Upper lobe of left lung (tissue), 4 donors: ENCODE results near the gene THRA.

Experiments used
- EP300 ChIP-seq, 4 donors: sonication (generic); formaldehyde crosslinking; IDR thresholded peaks; one replicate each; pipeline ENCODE4 v1.5.1; 2017; ENCODE audit warnings: antibody characterized with exemption in 4 of 4, control low read depth in 2 of 4
- TF ChIP-seq, protein P1 (sequence below), 6 experiments: fragments of 450-650 bp in 4 of 6; fragments of 200-600 bp in 2 of 6; sonication (generic) in 2 of 6; IDR thresholded peaks; one replicate each; pipeline ENCODE4 v1.5.1; 2016 to 2019; ENCODE audit warnings: antibody characterized with exemption in 6 of 6

DNA sequence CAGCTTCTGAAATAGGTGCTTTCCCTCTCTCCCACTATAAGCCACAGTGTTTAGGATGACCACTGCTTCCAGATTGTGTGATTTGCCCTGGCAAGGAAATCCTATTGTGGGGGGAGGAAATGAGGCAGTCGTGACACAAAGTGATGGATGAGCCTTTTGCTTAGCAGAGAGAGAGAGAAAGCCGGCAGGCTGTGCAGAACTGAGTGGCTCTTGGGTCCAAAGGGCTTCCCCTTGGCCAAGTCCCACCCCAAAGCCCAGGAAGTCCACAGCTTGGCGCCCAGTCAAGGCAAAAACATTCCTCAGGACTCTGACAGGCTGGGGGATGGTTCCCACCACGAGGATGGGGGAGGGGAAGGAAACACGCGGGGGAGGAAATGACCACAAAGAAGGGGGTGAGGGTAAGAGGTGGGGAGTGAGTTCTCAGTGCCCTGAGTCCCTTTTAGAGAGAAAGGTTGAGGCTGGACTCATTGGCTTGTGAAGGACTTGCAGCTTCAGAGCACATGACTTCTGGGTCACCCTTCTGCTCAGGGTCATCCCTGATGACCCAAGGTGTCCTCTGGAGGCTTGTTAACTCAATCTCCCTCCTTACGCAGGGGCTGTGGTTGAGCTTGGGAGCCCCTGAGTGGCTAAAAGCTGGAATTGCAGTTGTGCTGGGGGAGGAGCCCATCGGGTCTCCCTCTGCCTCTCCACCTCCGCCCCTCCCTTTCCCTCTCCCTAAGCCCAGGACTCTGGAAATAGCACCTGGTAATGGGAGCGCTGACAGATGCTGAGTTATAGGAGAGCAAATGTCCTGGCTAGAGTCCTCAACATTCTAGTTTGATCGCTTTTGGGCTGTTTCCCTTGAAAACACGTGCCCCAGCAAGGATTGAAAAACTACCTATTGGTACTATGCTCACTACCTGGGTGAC is 48.7 kb downstream of the THRA start:
- peak in 3 of 4 donors; percentile 31 to 77 (median 68) for TF ChIP-seq EP300 (IDR thresholded peaks at IDR 0.05)
- TF ChIP-seq, protein P1, sequence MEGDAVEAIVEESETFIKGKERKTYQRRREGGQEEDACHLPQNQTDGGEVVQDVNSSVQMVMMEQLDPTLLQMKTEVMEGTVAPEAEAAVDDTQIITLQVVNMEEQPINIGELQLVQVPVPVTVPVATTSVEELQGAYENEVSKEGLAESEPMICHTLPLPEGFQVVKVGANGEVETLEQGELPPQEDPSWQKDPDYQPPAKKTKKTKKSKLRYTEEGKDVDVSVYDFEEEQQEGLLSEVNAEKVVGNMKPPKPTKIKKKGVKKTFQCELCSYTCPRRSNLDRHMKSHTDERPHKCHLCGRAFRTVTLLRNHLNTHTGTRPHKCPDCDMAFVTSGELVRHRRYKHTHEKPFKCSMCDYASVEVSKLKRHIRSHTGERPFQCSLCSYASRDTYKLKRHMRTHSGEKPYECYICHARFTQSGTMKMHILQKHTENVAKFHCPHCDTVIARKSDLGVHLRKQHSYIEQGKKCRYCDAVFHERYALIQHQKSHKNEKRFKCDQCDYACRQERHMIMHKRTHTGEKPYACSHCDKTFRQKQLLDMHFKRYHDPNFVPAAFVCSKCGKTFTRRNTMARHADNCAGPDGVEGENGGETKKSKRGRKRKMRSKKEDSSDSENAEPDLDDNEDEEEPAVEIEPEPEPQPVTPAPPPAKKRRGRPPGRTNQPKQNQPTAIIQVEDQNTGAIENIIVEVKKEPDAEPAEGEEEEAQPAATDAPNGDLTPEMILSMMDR (IDR thresholded peaks at IDR 0.05), result peak; percentile 83 to 93 (median 89)
